Measurements from ENCODE around the gene C16orf87. TPM values are rescaled to one million over a fixed set of nuclear protein-coding genes. Genes with fewer than 3 reads are reported as not detected.

C16orf87 gene
- polyA plus RNA-seq, 4 donors: 5.7 to 30.1 (median 11.7) TPM

GRCh38 chr16:46850619-46851555 is 19.9 kb upstream of the C16orf87 start:
- H3K27me3 ChIP-seq (ENCODE audit: control insufficient read depth in 3 of 3, insufficient read depth in 3 of 3, low read length in 3 of 3): no peaks in the 10 kb centered on the region
- no peaks in the 10 kb centered on the region for H3K9me3 ChIP-seq (ENCODE audit: control insufficient read depth in 2 of 2, insufficient read depth in 1 of 2, low read depth in 1 of 2, low read length in 1 of 2)
- DNase-seq (peak in 1 of 2 donors; percentile 88), FAIRE-seq (no peak)
- H3K4me1 ChIP-seq (ENCODE audit: control insufficient read depth in 3 of 3, insufficient read depth in 2 of 3, low read depth in 1 of 3, low read length in 2 of 3): peaks cover 0 to 4% (median 0%) of the 10 kb centered on the region in 3 donors
- no peak overlapping the region for H3K4me3 ChIP-seq (ENCODE audit: low read depth in 1 of 3, low read length in 3 of 3)
- peak overlapping the region in 1 of 3 donors; percentile 3 for H3K27ac ChIP-seq (ENCODE audit: low read depth in 1 of 3, low read length in 2 of 3)
- H3K36me3 ChIP-seq (ENCODE audit: control insufficient read depth in 3 of 3, insufficient read depth in 2 of 3, low read depth in 1 of 3, low read length in 3 of 3): no peaks in the 10 kb centered on the region
- 71 to 74% (median 74%) methylated on average over 5 of the region's 5 CpGs for WGBS, 3 donors

- H3K36me3 ChIP-seq (ENCODE audit: control insufficient read depth in 3 of 3, insufficient read depth in 2 of 3, low read depth in 1 of 3, low read length in 3 of 3): no peaks in the 10 kb centered on the region
Observed at GRCh38 chr16:46848768-46849764, 18.1 kb upstream of the C16orf87 start.

GRCh38 chr16:46845952-46846351 is 15.0 kb upstream of the C16orf87 start:
- FAIRE-seq (no peak), DNase-seq (no peak)
- peaks cover 0 to 11% (median 5%) of the 10 kb centered on the region in 3 donors for H3K27me3 ChIP-seq (ENCODE audit: control insufficient read depth in 3 of 3, insufficient read depth in 3 of 3, low read length in 3 of 3)
- no peaks in the 10 kb centered on the region for H3K36me3 ChIP-seq (ENCODE audit: control insufficient read depth in 3 of 3, insufficient read depth in 2 of 3, low read depth in 1 of 3, low read length in 3 of 3)
- 92 to 95% (median 94%) methylated on average over 5 of the region's 5 CpGs for WGBS, 3 donors
- H3K27ac ChIP-seq (ENCODE audit: low read depth in 1 of 3, low read length in 2 of 3): no peak overlapping the region
- H3K4me1 ChIP-seq (ENCODE audit: control insufficient read depth in 3 of 3, insufficient read depth in 2 of 3, low read depth in 1 of 3, low read length in 2 of 3): no peaks in the 10 kb centered on the region
- H3K4me3 ChIP-seq (ENCODE audit: low read depth in 1 of 3, low read length in 3 of 3): no peak overlapping the region
- peaks cover 0 to 3% of the 10 kb centered on the region in 2 donors for H3K9me3 ChIP-seq (ENCODE audit: control insufficient read depth in 2 of 2, insufficient read depth in 1 of 2, low read depth in 1 of 2, low read length in 1 of 2)

More at GRCh38 chr16:46848768-46849764, 18.1 kb upstream of the C16orf87 start:
- no peak overlapping the region for H3K27ac ChIP-seq (ENCODE audit: low read depth in 1 of 3, low read length in 2 of 3)
- H3K27me3 ChIP-seq (ENCODE audit: control insufficient read depth in 3 of 3, insufficient read depth in 3 of 3, low read length in 3 of 3): peaks cover 0 to 7% (median 4%) of the 10 kb centered on the region in 3 donors
- peaks cover 0 to under 1% of the 10 kb centered on the region in 2 donors for H3K9me3 ChIP-seq (ENCODE audit: control insufficient read depth in 2 of 2, insufficient read depth in 1 of 2, low read depth in 1 of 2, low read length in 1 of 2)
- WGBS, 3 donors: 75 to 83% (median 79%) methylated on average over 5 of the region's 5 CpGs
- DNase-seq: no peak
- H3K4me1 ChIP-seq (ENCODE audit: control insufficient read depth in 3 of 3, insufficient read depth in 2 of 3, low read depth in 1 of 3, low read length in 2 of 3): peaks cover 0 to 4% (median 0%) of the 10 kb centered on the region in 3 donors
- H3K4me3 ChIP-seq (ENCODE audit: low read depth in 1 of 3, low read length in 3 of 3): no peak overlapping the region
- no peak for FAIRE-seq

- no peak overlapping the region for H3K4me3 ChIP-seq (ENCODE audit: low read depth in 1 of 3, low read length in 3 of 3)
- H3K36me3 ChIP-seq (ENCODE audit: control insufficient read depth in 3 of 3, insufficient read depth in 2 of 3, low read depth in 1 of 3, low read length in 3 of 3): no peaks in the 10 kb centered on the region
- H3K9me3 ChIP-seq (ENCODE audit: control insufficient read depth in 2 of 2, insufficient read depth in 1 of 2, low read depth in 1 of 2, low read length in 1 of 2): peaks cover 0 to 3% of the 10 kb centered on the region in 2 donors
- WGBS, 3 donors: 72 to 77% (median 75%) methylated on average over 10 of the region's 10 CpGs
- H3K27ac ChIP-seq (ENCODE audit: low read depth in 1 of 3, low read length in 2 of 3): no peak overlapping the region
- DNase-seq (no peak), FAIRE-seq (no peak)
- peaks cover 0 to 11% (median 5%) of the 10 kb centered on the region in 3 donors for H3K27me3 ChIP-seq (ENCODE audit: control insufficient read depth in 3 of 3, insufficient read depth in 3 of 3, low read length in 3 of 3)
- H3K4me1 ChIP-seq (ENCODE audit: control insufficient read depth in 3 of 3, insufficient read depth in 2 of 3, low read depth in 1 of 3, low read length in 2 of 3): no peaks in the 10 kb centered on the region
Observed at GRCh38 chr16:46844771-46845170, 13.8 kb upstream of the C16orf87 start.

GRCh38 chr16:46843898-46844642 is 13.1 kb upstream of the C16orf87 start:
- peaks cover 0 to 11% (median 5%) of the 10 kb centered on the region in 3 donors for H3K27me3 ChIP-seq (ENCODE audit: control insufficient read depth in 3 of 3, insufficient read depth in 3 of 3, low read length in 3 of 3)
- H3K4me3 ChIP-seq (ENCODE audit: low read depth in 1 of 3, low read length in 3 of 3): no peak overlapping the region
- FAIRE-seq (no peak), DNase-seq (no peak)
- WGBS, 3 donors: 48 to 56% (median 51%) methylated on average over 69 to 74 of the region's 74 CpGs
- H3K4me1 ChIP-seq (ENCODE audit: control insufficient read depth in 3 of 3, insufficient read depth in 2 of 3, low read depth in 1 of 3, low read length in 2 of 3): no peaks in the 10 kb centered on the region
- peaks cover 0 to 3% of the 10 kb centered on the region in 2 donors for H3K9me3 ChIP-seq (ENCODE audit: control insufficient read depth in 2 of 2, insufficient read depth in 1 of 2, low read depth in 1 of 2, low read length in 1 of 2)
- no peak overlapping the region for H3K27ac ChIP-seq (ENCODE audit: low read depth in 1 of 3, low read length in 2 of 3)
- no peaks in the 10 kb centered on the region for H3K36me3 ChIP-seq (ENCODE audit: control insufficient read depth in 3 of 3, insufficient read depth in 2 of 3, low read depth in 1 of 3, low read length in 3 of 3)

- peaks cover 0 to 11% (median 5%) of the 10 kb centered on the region in 3 donors for H3K27me3 ChIP-seq (ENCODE audit: control insufficient read depth in 3 of 3, insufficient read depth in 3 of 3, low read length in 3 of 3)
- DNase-seq: no peak
- 97 to 98% (median 98%) methylated on average over 18 of the region's 18 CpGs for WGBS, 3 donors
Observed at GRCh38 chr16:46842192-46842895, 11.4 kb upstream of the C16orf87 start.

GRCh38 chr16:46839986-46840443 is 9.0 kb upstream of the C16orf87 start:
- no peaks in the 10 kb centered on the region for H3K4me1 ChIP-seq (ENCODE audit: control insufficient read depth in 3 of 3, insufficient read depth in 2 of 3, low read depth in 1 of 3, low read length in 2 of 3)
- peaks cover 0 to 11% (median 5%) of the 10 kb centered on the region in 3 donors for H3K27me3 ChIP-seq (ENCODE audit: control insufficient read depth in 3 of 3, insufficient read depth in 3 of 3, low read length in 3 of 3)
- peaks cover 0 to 3% of the 10 kb centered on the region in 2 donors for H3K9me3 ChIP-seq (ENCODE audit: control insufficient read depth in 2 of 2, insufficient read depth in 1 of 2, low read depth in 1 of 2, low read length in 1 of 2)
- FAIRE-seq (no peak), DNase-seq (no peak)
- no peaks in the 10 kb centered on the region for H3K36me3 ChIP-seq (ENCODE audit: control insufficient read depth in 3 of 3, insufficient read depth in 2 of 3, low read depth in 1 of 3, low read length in 3 of 3)
- H3K4me3 ChIP-seq (ENCODE audit: low read depth in 1 of 3, low read length in 3 of 3): no peak overlapping the region
- H3K27ac ChIP-seq (ENCODE audit: low read depth in 1 of 3, low read length in 2 of 3): no peak overlapping the region
- WGBS, 3 donors: 62 to 64% (median 63%) methylated on average over 11 of the region's 11 CpGs

More at GRCh38 chr16:46842192-46842895, 11.4 kb upstream of the C16orf87 start:
- no peak overlapping the region for H3K4me3 ChIP-seq (ENCODE audit: low read depth in 1 of 3, low read length in 3 of 3)
- H3K4me1 ChIP-seq (ENCODE audit: control insufficient read depth in 3 of 3, insufficient read depth in 2 of 3, low read depth in 1 of 3, low read length in 2 of 3): no peaks in the 10 kb centered on the region
- FAIRE-seq: no peak
- no peaks in the 10 kb centered on the region for H3K36me3 ChIP-seq (ENCODE audit: control insufficient read depth in 3 of 3, insufficient read depth in 2 of 3, low read depth in 1 of 3, low read length in 3 of 3)
- H3K9me3 ChIP-seq (ENCODE audit: control insufficient read depth in 2 of 2, insufficient read depth in 1 of 2, low read depth in 1 of 2, low read length in 1 of 2): peaks cover 0 to 3% of the 10 kb centered on the region in 2 donors
- no peak overlapping the region for H3K27ac ChIP-seq (ENCODE audit: low read depth in 1 of 3, low read length in 2 of 3)

All from small intestine (tissue), 7 donors.